HG03469 (cell line): ENCODE measurements around the gene LY86.

Source experiments
- ATAC-seq: cut with Tn5 transposase; IDR thresholded peaks from one replicate; pipeline ENCODE4 v1.9.1; 2021; ENCODE audit warnings: mild to moderate bottlenecking, moderate library complexity, moderate number of reproducible peaks; ENCODE audit not compliant: unreplicated experiment

Gene LY86

GRCh38 chr6:6619021-6619794 is 30.7 kb downstream of the LY86 start:
- ATAC-seq, result no peak

- ATAC-seq, result no peak
These were observed 32.4 kb downstream of the LY86 start for GRCh38 chr6:6620766-6621425.

DNA sequence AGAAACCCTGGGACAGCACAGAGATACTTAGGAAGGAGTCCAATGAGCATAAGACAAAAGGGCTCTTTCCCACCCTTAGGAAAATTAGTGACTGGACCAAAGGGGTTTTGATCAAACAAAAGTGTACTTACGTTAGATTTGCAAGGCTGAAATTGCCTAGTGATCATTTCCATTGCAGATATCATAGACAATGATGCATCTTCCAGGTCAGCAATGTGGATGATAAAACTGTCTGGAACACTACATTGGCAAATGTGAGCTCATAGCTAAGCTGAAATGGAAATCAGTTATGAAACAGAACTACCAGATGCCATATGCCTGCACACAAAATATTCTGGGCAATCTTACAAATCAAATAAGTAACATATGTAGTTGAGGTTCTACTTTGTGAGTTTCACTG is 34.0 kb downstream of the LY86 start:
- no peak for ATAC-seq

GRCh38 chr6:6623553-6623952 is 35.0 kb downstream of the LY86 start:
- ATAC-seq, result no peak

DNA sequence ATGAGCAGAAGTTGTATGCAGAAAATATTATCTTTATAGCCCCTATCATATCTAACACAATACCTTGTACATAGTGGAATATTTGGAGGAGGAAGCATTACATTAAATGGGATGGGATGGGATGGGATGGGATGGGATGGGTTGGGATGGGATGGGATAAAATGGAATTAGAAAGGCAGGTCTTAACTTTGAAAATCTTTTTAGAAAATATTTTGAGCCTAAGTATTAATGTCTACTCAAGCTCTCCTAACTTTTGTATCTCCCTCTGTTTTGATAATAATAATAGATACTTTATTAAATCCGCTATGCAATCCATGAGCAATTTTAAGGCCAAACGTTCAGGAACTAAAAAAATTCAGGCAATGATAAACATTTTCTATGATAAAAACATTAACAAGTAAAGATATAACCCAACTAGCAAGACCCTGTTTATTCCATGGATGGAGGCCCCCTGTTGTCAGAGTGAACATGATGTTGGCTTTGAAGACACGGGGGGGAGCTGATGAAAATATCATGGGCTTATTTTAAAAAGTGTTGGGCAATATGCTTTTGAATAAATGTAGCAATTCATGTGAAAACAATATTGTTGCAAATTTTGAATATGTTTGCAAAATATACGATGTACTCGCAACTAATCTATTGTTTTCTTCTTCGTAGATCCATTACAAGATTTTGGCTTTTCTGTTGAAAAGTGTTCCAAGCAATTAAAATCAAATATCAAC is 35.9 kb downstream of the LY86 start:
- ATAC-seq, result no peak

DNA sequence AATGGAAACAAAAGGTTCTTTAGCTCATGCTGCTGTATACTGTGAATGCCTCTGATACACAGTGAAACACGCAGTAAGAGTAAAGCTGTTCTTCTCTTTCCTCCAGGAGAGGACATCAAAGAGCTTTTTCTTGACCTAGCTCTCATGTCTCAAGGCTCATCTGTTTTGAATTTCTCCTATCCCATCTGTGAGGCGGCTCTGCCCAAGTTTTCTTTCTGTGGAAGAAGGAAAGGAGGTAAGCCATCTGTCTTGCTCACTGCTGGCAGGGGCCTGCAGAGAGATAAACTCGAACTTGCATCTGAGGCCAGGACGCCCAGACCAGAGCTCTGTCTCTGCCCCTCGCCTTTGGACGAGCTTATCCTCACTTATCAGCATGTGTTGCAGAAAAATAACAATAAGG is 37.7 kb downstream of the LY86 start:
- ATAC-seq, result no peak

GRCh38 chr6:6629402-6629801 is 40.9 kb downstream of the LY86 start:
- no peak for ATAC-seq

DNA sequence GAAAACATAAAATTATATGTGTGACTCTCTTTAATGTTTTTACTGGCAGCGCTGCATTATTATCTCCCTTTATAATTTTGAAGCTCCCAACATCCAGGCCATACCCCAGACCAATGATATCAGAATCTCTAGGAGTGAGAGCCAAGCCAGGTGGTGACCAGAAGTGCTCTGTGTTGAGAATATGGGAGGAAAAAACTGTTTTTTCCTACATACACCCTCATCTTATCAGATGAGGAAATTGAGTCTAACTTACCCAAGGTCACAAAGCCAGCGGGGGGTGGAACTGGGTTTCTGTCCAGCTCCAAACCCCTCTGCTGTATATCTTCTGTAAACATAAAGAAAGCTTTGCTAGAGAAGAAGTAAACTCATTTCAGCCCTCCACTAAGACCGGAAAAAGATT is 42.5 kb downstream of the LY86 start:
- no peak for ATAC-seq

GRCh38 chr6:6631534-6632276 is 43.2 kb downstream of the LY86 start:
- no peak for ATAC-seq

GRCh38 chr6:6633898-6634734 is 45.6 kb downstream of the LY86 start:
- ATAC-seq, result no peak

- no peak for ATAC-seq
These were observed 46.2 kb downstream of the LY86 start for GRCh38 chr6:6634735-6635075.

- peak; percentile 47 for ATAC-seq
These were observed 46.8 kb downstream of the LY86 start for GRCh38 chr6:6635291-6635690.

DNA sequence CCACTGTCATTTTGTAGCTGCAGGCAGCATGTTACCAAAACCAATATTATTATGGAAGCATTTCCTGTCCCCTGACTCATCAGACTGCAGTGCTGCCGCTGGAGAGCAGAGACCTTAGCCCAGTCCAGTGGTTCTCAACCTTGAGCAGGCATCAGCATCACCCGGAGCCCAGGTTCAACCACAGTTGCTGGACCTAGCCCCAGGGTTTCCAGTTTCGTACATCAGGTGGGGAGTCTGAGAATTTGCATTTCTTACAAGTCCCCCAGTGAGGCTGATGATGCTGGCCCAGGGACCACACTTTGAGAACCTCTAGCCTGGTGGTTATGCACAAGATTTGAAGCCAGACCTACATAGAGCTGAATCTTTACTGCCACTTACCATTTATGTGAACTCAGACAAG is 47.3 kb downstream of the LY86 start:
- no peak for ATAC-seq

DNA sequence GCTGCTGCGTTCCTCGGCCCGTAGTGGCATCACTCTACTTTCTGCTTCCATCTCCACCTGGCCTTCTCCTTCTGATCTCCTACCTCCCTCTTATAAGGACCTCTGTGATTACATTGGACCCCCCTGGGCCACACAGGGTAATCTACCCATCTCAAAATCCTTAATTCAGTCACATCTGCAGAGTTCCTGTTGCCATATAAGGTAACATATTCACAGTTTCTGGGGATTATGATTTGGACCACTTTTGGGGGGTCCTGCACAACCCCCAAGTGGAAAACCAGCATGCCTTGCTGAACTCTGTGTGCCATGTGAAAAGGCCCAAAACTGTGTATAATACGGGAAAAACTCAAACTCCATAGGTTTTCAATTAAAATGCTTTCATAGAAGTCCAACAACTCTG is 51.1 kb downstream of the LY86 start:
- no peak for ATAC-seq

DNA sequence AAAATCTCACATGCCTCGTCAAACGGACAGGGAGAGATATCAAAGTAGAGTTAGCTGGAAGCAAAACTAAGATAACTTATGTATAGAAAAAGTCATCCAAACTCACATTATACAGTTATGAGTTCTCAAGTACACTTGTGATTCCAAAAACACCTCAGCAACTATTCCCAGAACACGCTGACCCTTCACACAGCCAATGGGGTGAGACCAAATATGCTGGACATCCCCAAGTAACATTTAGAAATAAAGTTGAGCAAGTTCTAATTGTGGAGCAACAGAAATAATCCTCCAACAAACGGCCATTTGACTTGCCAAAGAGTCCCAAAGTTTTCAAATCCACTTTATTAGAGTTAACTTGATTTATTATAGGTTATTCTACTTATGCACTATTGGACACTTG is 52.4 kb downstream of the LY86 start:
- ATAC-seq, result no peak

- peak; percentile 83 for ATAC-seq
These were observed 54.9 kb downstream of the LY86 start for GRCh38 chr6:6643398-6643797.

GRCh38 chr6:6645261-6645917 is 56.9 kb downstream of the LY86 start:
- no peak for ATAC-seq

DNA sequence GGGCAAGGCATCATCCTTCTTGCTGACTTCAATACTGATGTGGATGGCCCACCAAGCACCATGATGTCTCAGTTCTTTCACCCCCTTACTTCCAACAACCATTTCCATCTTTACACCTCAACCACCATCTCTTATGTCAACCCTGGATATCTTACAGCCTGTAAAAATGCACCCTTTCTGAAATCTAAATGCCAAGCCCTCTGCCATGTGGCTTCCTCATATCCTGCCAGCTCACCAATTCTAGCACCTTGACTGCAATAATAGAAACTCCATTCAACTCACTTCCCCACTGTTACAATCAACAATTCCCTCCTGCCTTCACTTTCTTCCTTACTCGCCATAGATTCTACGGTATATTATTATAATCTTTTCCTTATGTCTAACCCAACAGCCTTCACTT is 57.9 kb downstream of the LY86 start:
- no peak for ATAC-seq

DNA sequence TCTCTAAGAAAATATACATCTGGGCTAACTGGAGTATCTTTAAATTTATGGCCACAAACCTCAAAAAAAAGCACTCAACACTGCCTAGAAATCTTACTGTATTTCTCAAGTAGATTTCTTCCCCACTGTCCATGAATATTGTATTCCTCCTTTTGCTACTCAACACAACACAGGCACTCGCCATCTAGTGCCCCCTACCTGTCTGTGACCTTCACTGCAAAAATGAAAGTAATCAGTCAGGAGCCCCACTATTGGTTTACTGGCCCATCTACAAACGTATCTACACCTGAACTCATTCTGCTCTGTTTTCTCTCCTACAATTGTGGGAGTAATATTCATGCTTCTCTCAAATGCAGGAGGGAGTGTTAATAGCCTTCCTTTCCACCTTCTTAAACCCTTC is 58.3 kb downstream of the LY86 start:
- ATAC-seq, result no peak
